ENCODE results near the gene ANTXRL.
"Not testable (repeated sequence)": the region's sequence is repeated elsewhere in the genome, so short reads cannot be mapped to it uniquely, and the experiment has no call there.

- not testable (repeated sequence) for TF ChIP-seq CTCF (IDR thresholded peaks at IDR 0.05; ENCODE audit: insufficient read depth, low read depth, low read length); EZH2 (IDR thresholded peaks at IDR 0.05; ENCODE audit: insufficient read depth, low read length)
Observed at GRCh38 chr10:46270963-46271530, 15.8 kb upstream of the ANTXRL start.

Measured in astrocyte (in vitro differentiated cells and primary cell).